SU-DHL-6 (cell line): ENCODE results near the gene RCAN3.

Source experiments
- H2AFZ ChIP-seq: fragments of 200-600 bp; sonication (generic); 2 replicates; pipeline ENCODE4 v1.6.1; 2014; ENCODE audit warnings: low read depth, mild to moderate bottlenecking, moderate library complexity, mixed read lengths, antibody characterized with exemption, low read length; ENCODE audit not compliant: severe bottlenecking
- H3F3A ChIP-seq: fragments of 200-600 bp; shearing (Covaris generic); 2 replicates; pipeline ENCODE4 v1.6.0; 2016; ENCODE audit warnings: antibody characterized with exemption, mild to moderate bottlenecking; ENCODE audit not compliant: insufficient read depth
- H3K27ac ChIP-seq: fragments of 200-600 bp; sonication (generic); 2 replicates; pipeline ENCODE4 v1.5.1; 2016; ENCODE audit warnings: low read depth, mild to moderate bottlenecking, low read length, moderate library complexity, mixed read lengths
- H3K27me3 ChIP-seq: fragments of 200-600 bp; sonication (generic), shearing (Covaris generic); 2 replicates; pipeline ENCODE4 v1.6.0; 2014; ENCODE audit warnings: mild to moderate bottlenecking, low read length
- H3K36me3 ChIP-seq: fragments of 200-600 bp; sonication (generic); 2 replicates; pipeline ENCODE4 v1.6.1; 2014; ENCODE audit warnings: mild to moderate bottlenecking, low read length, mixed read lengths
- H3K4me2 ChIP-seq: fragments of 300-600, 200-600 bp; shearing (Covaris generic), sonication (generic); 2 replicates; pipeline ENCODE4 v1.6.0; 2014; ENCODE audit warnings: low read length, low read depth, mild to moderate bottlenecking; ENCODE audit not compliant: poor library complexity, severe bottlenecking
- H3K4me3 ChIP-seq: fragments of 200-600 bp; sonication (generic); 2 replicates; pipeline ENCODE4 v1.5.1; 2014; ENCODE audit warnings: antibody characterized with exemption, low read length, mild to moderate bottlenecking, mixed read lengths; ENCODE audit not compliant: insufficient read depth, poor library complexity, severe bottlenecking
- H3K79me2 ChIP-seq: fragments of 200-600 bp; sonication (generic); 2 replicates; pipeline ENCODE4 v1.6.1; 2014; ENCODE audit warnings: mild to moderate bottlenecking, low read length, moderate library complexity; ENCODE audit not compliant: insufficient read depth
- H3K9ac ChIP-seq: fragments of 200-600 bp; sonication (generic); 2 replicates; pipeline ENCODE4 v1.7.0; 2014; ENCODE audit warnings: mild to moderate bottlenecking, low read length
- H3K9me2 ChIP-seq: fragments of 200-600 bp; sonication (generic); replicated peaks from 2 replicates; pipeline ENCODE4 v1.6.1; 2014; ENCODE audit warnings: low read length; ENCODE audit not compliant: insufficient read depth
- H3K9me3 ChIP-seq: fragments of 200-600 bp; sonication (generic); 2 replicates; pipeline ENCODE4 v1.6.1; 2014; ENCODE audit warnings: low read length, mixed read lengths; ENCODE audit not compliant: insufficient read depth
- H4K20me1 ChIP-seq: fragments of 200-600 bp; sonication (generic); 2 replicates; pipeline ENCODE4 v1.6.1; 2014; ENCODE audit warnings: low read depth, mild to moderate bottlenecking, antibody characterized with exemption, low read length, moderate library complexity, mixed read lengths
- CTCF ChIP-seq: fragments of 200-600 bp; sonication (generic); IDR thresholded peaks from one replicate; pipeline ENCODE4 v1.5.1; 2017; ENCODE audit warnings: antibody characterized with exemption, mild to moderate bottlenecking, low read length, moderate library complexity; ENCODE audit not compliant: insufficient read depth, poor library complexity, severe bottlenecking
- EZH2phosphoT487 ChIP-seq: fragments of 200-600 bp; sonication (generic), shearing (Covaris generic); conservative IDR thresholded peaks from 2 replicates; pipeline ENCODE4 v1.6.1; 2018; ENCODE audit warnings: mild to moderate bottlenecking, antibody characterized with exemption, low read length, moderate library complexity, mixed read lengths

Gene RCAN3

DNA sequence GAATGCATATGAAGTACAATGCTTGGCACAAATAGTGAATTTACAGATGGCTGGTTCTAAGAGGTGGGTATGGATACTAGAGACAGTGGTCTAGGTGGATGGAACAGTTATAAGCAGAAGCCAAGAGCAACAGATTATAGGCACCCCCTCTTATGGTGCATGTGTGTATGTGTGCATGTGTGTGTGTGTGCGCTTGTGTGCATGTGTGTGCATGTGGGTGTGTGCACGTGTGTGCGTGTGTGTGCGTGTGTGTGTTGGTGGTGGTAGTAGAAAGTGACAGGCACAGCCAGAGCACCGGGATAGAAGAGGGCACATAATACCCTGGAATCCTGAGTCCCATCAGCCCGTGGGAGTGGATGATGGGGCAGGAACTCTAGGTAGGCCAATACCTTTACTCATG is 54.6 kb downstream of the RCAN3 start:
- Histone ChIP-seq H3K4me3 (no peak overlapping the region), H3F3A (no peaks in the 10 kb centered on the region), H3K9me3 (no peaks in the 10 kb centered on the region), H3K9me2 (no peaks in the 10 kb centered on the region), H3K36me3 (no peaks in the 10 kb centered on the region), H3K9ac (no peak overlapping the region), H2AFZ (no peak overlapping the region), H3K4me2 (no peak overlapping the region), H3K27me3 (no peaks in the 10 kb centered on the region), H4K20me1 (no peaks in the 10 kb centered on the region), H3K27ac (no peak overlapping the region), H3K79me2 (no peaks in the 10 kb centered on the region)
- TF ChIP-seq EZH2phosphoT487 (no peak), CTCF (no peak)

DNA sequence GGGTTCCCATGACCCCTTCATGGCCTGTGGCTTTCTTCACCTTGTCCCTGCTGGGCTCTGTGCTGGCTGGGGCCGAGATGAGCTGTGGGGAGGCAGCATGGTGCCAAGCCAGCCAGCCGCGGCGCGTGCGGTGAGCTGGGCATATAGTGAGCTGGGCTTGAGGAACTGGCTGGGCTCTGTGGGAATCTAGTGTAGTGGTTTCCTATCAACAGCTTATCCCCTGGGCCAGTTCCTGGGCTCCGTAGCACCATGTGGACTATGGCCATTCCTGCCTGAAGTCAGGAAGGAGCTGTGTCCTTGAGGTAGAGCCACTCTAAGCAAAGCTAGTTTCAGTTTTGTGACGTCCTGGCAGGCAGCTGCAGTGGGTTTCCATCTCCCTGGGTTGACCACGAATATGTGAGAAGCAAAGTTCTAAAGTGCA is 55.1 kb downstream of the RCAN3 start:
- no peaks in the 10 kb centered on the region for H3K9me2 ChIP-seq
- H3K36me3 ChIP-seq, result no peaks in the 10 kb centered on the region
- TF ChIP-seq CTCF (no peak), EZH2phosphoT487 (no peak)
- H3K79me2 ChIP-seq, result no peaks in the 10 kb centered on the region
- H3K4me2 ChIP-seq, result no peak overlapping the region
- H3F3A ChIP-seq, result no peaks in the 10 kb centered on the region
- H3K9me3 ChIP-seq, result no peaks in the 10 kb centered on the region
- H3K27ac ChIP-seq, result no peak overlapping the region
- no peak overlapping the region for H2AFZ ChIP-seq
- H3K9ac ChIP-seq, result no peak overlapping the region
- no peaks in the 10 kb centered on the region for H4K20me1 ChIP-seq
- H3K4me3 ChIP-seq, result no peak overlapping the region
- no peaks in the 10 kb centered on the region for H3K27me3 ChIP-seq

- Histone ChIP-seq H3K9ac (no peak overlapping the region), H2AFZ (no peak overlapping the region), H3K9me2 (no peaks in the 10 kb centered on the region), H3K27ac (no peak overlapping the region), H3K9me3 (no peaks in the 10 kb centered on the region), H3K4me2 (no peak overlapping the region), H3K27me3 (no peaks in the 10 kb centered on the region), H4K20me1 (no peaks in the 10 kb centered on the region), H3K79me2 (no peaks in the 10 kb centered on the region), H3K4me3 (no peak overlapping the region), H3K36me3 (no peaks in the 10 kb centered on the region), H3F3A (no peaks in the 10 kb centered on the region)
- TF ChIP-seq EZH2phosphoT487 (no peak), CTCF (no peak)
Observed at GRCh38 chr1:24558455-24558854, 55.8 kb downstream of the RCAN3 start.
